NOMO-1 (cell line): Measurements from ENCODE around the gene ZNF385A.

ENCODE experiments used
- DNase-seq, 2 experiments: peaks; one replicate each; lab custom pipeline; 2025; ENCODE audit not compliant: unreplicated experiment in 2 of 2; lab: John Stamatoyannopoulos, UW

ZNF385A gene

DNA sequence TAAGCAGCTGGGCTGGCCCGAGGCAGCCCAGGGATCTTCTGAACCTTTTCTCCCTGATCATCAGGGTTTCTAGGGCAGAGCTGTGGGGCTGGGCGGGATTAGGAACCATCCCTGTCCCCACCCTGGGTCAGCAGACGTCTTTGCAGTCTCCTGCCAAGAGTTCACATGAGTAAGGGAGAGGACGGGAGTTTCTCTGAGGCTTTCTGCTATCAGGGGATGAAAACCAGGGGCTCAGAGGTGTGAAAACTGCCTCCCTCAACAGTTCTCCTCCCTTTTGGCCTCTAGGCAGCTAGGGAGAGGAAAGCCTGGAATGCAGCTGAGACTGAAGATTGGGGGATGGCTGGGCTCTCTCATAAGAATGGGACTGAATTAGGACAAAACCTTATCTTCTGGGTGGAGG lies 7.9 kb downstream of the ZNF385A start:
- no peak for DNase-seq

GRCh38 chr12:54375259-54375579 lies 9.3 kb downstream of the ZNF385A start:
- no peak for DNase-seq

GRCh38 chr12:54374562-54375258 lies 9.8 kb downstream of the ZNF385A start:
- no peak for DNase-seq

- DNase-seq = no peak
Measured at GRCh38 chr12:54373649-54374561, 10.6 kb downstream of the ZNF385A start.

DNA sequence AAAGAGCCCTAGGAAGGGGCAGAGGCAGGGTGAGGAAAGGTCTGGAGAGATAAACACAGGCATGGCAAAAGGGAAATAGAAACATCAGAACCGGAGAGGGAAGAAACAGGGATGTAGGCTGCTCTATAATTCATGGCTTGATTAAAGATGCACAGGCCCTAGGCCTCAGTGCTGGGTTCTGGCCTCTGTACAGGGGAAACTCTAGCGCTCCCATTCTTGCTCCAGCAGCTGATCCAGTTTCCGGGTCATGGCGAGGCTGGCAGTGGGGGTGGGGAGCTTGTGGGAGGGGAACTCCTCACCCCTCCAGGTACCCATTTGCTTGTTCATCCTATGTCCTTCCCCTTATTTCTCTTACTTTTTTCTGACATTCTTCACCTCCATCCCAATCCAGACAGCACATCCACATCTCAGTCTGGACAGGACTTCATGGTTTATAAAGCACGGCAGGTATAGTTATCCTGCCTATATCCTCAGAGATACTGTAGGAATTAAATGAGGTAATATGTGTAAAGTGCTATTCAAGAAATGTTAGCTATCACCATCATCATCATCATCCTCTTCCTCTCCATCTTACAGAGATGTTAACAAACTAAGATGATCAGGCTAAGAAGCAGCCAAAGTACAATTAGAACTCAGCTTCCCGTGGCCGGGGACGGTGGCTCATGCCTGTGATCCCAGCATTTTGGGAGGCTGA lies 12.3 kb downstream of the ZNF385A start:
- no peak for DNase-seq

- DNase-seq = no peak
Measured at GRCh38 chr12:54371328-54372112, 13.0 kb downstream of the ZNF385A start.

DNA sequence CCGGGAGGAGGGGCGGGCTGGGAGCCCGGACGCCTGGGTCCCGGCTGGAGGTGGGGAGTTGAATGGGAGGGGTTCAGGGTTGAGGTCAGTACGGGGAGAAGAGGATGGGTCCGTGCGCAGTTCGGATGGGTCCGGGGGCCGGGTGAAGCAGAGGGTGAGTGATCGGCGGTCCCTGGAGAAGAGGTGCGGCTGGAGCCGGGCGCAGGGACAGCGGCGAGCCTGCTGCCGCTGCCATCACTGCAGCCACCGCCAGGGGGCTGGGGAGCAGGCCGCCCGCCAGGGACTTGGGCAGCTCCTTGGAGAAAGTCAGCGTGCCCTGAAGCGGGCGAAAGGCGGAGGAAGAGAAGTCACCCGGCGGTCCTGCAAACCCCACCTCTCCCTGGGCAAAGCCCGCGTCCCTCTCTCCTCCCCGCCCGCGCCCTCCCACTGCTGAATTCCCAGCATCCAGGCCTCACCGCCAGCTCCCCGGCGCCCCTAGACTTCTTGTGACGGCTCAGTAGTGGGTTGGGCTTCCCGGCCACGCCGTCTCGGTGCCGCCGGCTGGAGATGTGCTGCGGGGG lies 14.3 kb downstream of the ZNF385A start:
- no peak for DNase-seq

DNA sequence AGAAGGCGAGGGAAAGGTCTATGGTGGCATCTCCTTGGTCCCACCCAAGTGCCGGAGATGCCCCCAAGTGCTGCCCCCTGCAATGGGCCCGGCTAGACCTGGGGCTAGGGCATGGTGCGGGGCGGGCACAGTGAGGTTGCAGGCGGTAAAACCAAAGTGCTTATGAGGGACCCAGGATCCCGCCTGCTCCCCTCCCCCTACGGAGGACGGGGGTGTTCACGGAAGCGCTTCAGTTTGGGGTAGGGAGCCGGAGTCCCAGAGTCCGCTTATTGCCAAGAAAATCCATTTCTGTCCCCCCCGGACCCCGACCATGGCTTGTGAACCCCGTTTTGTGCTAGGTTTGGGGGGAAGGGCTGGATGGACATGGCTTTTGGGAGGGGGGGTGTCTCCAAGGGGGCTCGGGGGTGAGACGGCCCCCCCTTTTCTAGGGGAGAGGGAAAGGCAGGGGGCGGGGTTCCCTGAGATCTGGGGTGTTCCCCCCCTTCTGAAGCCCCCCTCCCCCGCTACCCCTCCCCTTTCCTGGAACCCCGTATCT lies 14.9 kb downstream of the ZNF385A start:
- DNase-seq = no peak

- peak; percentile 74 to 78 for DNase-seq
Measured at GRCh38 chr12:54368709-54369596, 15.6 kb downstream of the ZNF385A start.

- no peak for DNase-seq
Measured at GRCh38 chr12:54368025-54368708, 16.4 kb downstream of the ZNF385A start.

DNA sequence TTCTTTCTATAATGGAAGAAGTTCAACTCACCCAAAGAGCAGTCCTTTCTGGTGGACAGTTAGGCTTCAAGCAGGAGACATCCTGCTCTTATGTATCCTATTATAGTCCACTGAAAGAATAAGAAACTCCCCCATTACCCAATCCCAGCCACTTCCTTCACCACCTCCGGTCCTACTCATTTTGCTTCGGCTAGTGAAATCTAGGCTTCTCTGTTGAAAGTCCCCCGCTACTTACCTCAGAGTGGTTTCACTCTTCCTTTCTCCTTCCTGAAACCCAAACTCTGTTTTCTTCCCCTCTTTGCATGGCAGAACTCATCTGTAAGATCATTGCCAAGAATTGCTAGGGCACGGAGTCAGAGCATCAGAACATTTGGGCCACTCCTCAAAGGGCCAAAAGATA lies 20.1 kb downstream of the ZNF385A start, which contains the start of gene GPR84:
Gene GPR84 (minus strand): TSS at position 74 of the 400 bp plus-strand sequence. CDS start 635 bp downstream, outside the sequence.
- peak; percentile 89 to 96 for DNase-seq

DNA sequence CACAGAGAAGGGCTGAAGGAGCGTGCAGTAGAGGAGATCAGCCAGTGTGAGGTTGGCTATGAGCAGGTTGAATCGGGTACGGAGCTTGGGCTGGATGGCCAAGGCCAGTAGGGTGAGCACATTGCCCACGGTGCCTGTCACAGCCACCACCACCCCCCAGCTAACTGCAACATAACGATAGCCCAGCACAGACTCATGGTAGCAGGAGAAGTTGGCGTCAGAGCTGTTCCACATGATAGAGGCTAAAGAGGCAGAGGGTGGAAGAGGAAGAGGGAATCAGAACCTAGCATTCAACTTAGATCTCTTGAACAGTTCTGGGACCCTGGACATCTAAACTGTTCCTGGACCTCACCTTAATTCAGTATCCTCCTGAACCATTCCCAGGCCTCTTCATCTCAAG lies 20.9 kb downstream of the ZNF385A start:
- DNase-seq = no peak

DNA sequence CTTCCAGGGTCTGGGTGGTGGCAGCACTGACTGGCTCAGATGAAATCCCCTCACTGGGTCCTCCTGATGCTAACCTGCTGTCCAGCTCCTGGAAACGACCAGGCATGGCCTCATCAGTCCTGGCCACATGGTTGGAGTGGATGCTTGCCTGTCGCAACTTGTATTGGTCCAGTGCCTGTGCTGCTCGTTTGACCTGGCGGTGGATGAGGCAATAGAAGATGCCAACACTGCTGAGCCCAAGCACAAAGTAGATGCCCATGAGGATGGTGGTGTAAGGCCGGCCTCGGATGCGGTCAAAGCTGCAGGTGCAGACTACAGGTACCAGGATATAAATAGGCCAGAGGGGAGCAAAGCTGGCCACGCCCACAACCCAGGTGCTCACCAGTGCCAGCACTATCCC lies 21.5 kb downstream of the ZNF385A start:
- no peak for DNase-seq

DNA sequence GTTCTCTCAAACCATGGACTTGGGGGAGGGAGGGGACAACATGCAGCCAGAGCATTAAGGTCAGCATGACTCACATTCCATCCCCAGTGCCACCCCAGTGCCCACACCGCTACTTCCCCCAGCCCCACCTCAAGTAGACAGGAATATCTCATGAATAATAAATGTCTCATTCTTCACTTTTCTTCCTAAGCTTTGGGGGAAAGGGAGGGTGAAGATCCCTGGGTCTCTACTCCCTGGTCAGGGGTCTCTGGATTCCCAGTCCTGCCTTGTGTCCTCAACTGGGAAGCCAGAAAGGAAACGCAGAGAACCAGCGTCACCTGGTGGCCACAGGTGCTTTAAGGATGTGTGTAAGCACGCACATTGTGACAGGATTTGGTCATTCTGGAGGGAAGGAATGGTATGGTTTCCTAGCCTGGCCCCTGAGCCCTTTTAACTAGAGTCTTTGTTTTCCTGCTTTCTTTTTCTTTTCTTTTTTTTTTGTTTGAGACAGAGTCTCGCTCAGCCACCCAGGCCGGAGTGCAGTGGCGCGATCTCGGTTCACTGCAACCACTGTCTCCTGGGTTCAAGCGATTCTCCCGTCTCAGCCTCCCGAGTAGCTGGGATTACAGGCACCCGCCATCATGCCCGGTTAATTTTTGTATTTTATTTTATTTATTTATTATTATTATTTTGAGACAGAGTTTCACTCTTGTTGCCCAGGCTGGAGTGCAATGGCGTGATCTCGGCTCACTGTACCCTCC lies 23.6 kb downstream of the ZNF385A start:
- DNase-seq = peak; percentile 40

GRCh38 chr12:54359762-54360351 lies 24.7 kb downstream of the ZNF385A start:
- DNase-seq = no peak

DNA sequence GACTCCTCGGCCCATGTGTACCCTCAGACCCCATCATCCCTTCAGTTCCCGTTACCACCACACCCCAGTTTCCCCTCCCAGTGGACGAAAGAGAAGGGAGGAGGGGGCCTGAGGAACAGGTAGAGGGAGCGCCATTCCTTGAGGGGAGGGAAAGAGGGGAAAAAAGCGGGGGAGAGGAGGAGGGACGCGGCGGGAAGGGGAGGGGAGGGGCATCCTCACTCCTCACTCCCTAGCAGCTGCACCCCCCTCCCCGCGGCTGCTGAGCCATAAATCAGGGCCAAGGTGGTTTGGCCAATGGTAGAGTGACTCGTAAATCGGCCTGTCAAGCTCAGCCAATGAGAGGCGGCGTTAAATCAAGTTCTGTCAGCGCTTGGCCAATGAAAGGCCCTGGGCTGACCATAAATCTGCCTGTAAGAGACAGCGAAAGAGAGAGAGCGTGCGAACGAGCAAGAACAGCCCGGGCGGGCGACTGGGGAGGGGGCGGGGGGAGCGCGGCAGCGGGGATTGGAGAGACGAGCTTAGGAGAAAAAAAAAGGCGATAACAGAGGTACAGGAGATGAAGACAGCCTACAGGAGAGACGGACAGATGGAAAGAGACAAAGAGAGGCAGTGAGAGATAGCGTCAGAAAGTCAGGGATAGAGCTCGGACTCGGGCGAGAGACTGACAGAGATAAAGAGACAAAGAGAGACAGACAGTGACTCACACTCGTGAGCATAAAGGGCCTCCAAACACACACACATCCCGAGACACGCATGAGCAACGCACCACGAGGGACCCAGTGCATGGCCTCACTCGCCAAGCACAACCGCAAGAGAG lies 25.4 kb downstream of the ZNF385A start:
- peak; percentile 95 to 97 for DNase-seq
